Measurements from ENCODE around the gene KDM4B. TPM values are rescaled to one million over a fixed set of nuclear protein-coding genes. Genes with fewer than 3 reads are reported as not detected.

KDM4B gene
- total RNA-seq, 1 experiment from 2014 or later = 43.7 TPM

- Histone ChIP-seq H3K23me2 (ENCODE audit: insufficient read length, low read depth, low read length, poor library complexity, severe bottlenecking) (no peaks in the 10 kb centered on the region), H2BK20ac (ENCODE audit: low read depth, low read length, poor library complexity, severe bottlenecking) (no peak overlapping the region), H3K4ac (ENCODE audit: low read depth, low read length) (no peak overlapping the region), H2AFZ (ENCODE audit: low read length) (no peak overlapping the region), H3K18ac (ENCODE audit: insufficient read length, low read depth, low read length) (no peak overlapping the region), H2BK15ac (ENCODE audit: low read depth, low read length) (no peak overlapping the region), H3K4me2 (ENCODE audit: insufficient read depth, insufficient read length, low read length) (no peak overlapping the region), H2BK120ac (ENCODE audit: low read depth, low read length, poor library complexity, severe bottlenecking) (no peak overlapping the region), H3K14ac (ENCODE audit: insufficient read depth, low read length) (no peak overlapping the region; the same call in 1 of the 2 replicates), H3K4me1 (ENCODE audit: insufficient read depth, low read length) (no peaks in the 10 kb centered on the region), H3K9ac (ENCODE audit: extremely low read depth, insufficient read length, low read length) (no peak overlapping the region), H2BK5ac (ENCODE audit: insufficient read length, low read length) (no peak overlapping the region), H4K8ac (replicated peaks; ENCODE audit: insufficient read length, low read depth, low read length) (no peak overlapping the region), H2BK12ac (ENCODE audit: insufficient read length, low read depth, low read length) (no peak overlapping the region), H3K79me1 (ENCODE audit: insufficient read depth, low read depth, low read length, poor library complexity, severe bottlenecking) (no peaks in the 10 kb centered on the region), H3K56ac (ENCODE audit: insufficient read length, low read depth, low read length) (no peak overlapping the region), H3K9me3 (ENCODE audit: control insufficient read depth, low read depth, low read length) (no peaks in the 10 kb centered on the region), H3K23ac (ENCODE audit: insufficient read length, low read depth, low read length) (no peak overlapping the region), H4K91ac (ENCODE audit: insufficient read length, low read depth, low read length) (no peak overlapping the region), H2AK5ac (ENCODE audit: insufficient read length, low read length) (no peak overlapping the region), H3K27me3 (ENCODE audit: insufficient read depth, low read length) (no peaks in the 10 kb centered on the region), H3T11ph (ENCODE audit: low read length) (no peak overlapping the region), H4K5ac (ENCODE audit: insufficient read length, low read depth, low read length) (no peak overlapping the region), H3K27ac (ENCODE audit: insufficient read length, low read depth, low read length) (no peak overlapping the region), H4K20me1 (ENCODE audit: control insufficient read depth, insufficient read depth, insufficient read length) (no peaks in the 10 kb centered on the region), H3K79me2 (ENCODE audit: insufficient read depth, low read length) (no peaks in the 10 kb centered on the region)
- peak; percentile 19; the same call in 2 of the 3 replicates for TF ChIP-seq CTCF (conservative IDR thresholded peaks at IDR 0.05)
- Mint-ChIP-seq H3K27ac (peak overlapping the region; percentile 25 to 86 (median 61); a peak in 4 of 7 replicates), H3K4me3 (no peak overlapping the region), H3K9me3 (no peaks in the 10 kb centered on the region), H3K27me3 (ENCODE audit: low read depth) (no peaks in the 10 kb centered on the region), H3K4me1 (peaks cover 0 to 12% of the 10 kb centered on the region in 2 experiments; a peak in 3 of 4 replicates), H3K36me3 (ENCODE audit: insufficient read depth in 1 of 3, low read depth in 3 of 3) (peaks cover 5 to 24% (median 22%) of the 10 kb centered on the region in 3 experiments)
- WGBS (ENCODE audit: extremely low coverage, insufficient read length, low lambda C conversion rate) = no CpG with 5 or more reads among the region's 52 CpGs
- no peak for DNase-seq
Measured at GRCh38 chr19:5032101-5032967, 63.4 kb downstream of the KDM4B start.
